Loucy (cell line): ENCODE results near the gene IGFBP4.

Experiments used
- H2AFZ ChIP-seq: fragments of 200-600 bp; sonication (generic); 2 replicates; pipeline ENCODE4 v1.6.0; 2016; ENCODE audit warnings: antibody characterized with exemption, mild to moderate bottlenecking, low read length, moderate library complexity
- H3F3A ChIP-seq: fragments of 200-600 bp; 2 replicates; pipeline ENCODE4 v1.6.0; 2016; ENCODE audit warnings: antibody characterized with exemption, low read depth, mild to moderate bottlenecking
- H3K27me3 ChIP-seq: fragments of 200-600 bp; sonication (generic); 2 replicates; pipeline ENCODE4 v1.6.1; 2014; ENCODE audit warnings: low read length, mild to moderate bottlenecking; ENCODE audit not compliant: insufficient read depth, poor library complexity, severe bottlenecking
- H3K36me3 ChIP-seq: fragments of 200-600 bp; sonication (generic); 2 replicates; pipeline ENCODE4 v1.6.1; 2016; ENCODE audit warnings: low read length; ENCODE audit not compliant: insufficient read depth
- H3K4me1 ChIP-seq: fragments of 200-600 bp; sonication (generic); 2 replicates; pipeline ENCODE4 v1.5.1; 2014; ENCODE audit warnings: low read length, mild to moderate bottlenecking; ENCODE audit not compliant: insufficient read depth, poor library complexity, severe bottlenecking
- H3K4me2 ChIP-seq: fragments of 200-600 bp; sonication (generic); 2 replicates; pipeline ENCODE4 v1.6.0; 2014; ENCODE audit warnings: antibody characterized with exemption, low read length, low read depth, mild to moderate bottlenecking; ENCODE audit not compliant: poor library complexity, severe bottlenecking
- H3K4me3 ChIP-seq: fragments of 200-600 bp; sonication (generic); 2 replicates; pipeline ENCODE4 v1.5.1; 2014; ENCODE audit warnings: low read length, mild to moderate bottlenecking, mixed read lengths; ENCODE audit not compliant: poor library complexity, severe bottlenecking
- H3K79me2 ChIP-seq: fragments of 200-600 bp; sonication (generic); 2 replicates; pipeline ENCODE4 v1.6.1; 2014; ENCODE audit warnings: low read length; ENCODE audit not compliant: insufficient read depth
- H3K9ac ChIP-seq: fragments of 200-600 bp; sonication (generic); 2 replicates; pipeline ENCODE4 v1.6.0; 2014; ENCODE audit warnings: mild to moderate bottlenecking, low read depth, low read length, moderate library complexity; ENCODE audit not compliant: poor library complexity, severe bottlenecking
- H3K9me2 ChIP-seq: fragments of 200-600 bp; sonication (generic); replicated peaks from 2 replicates; pipeline ENCODE4 v1.6.1; 2016; ENCODE audit warnings: low read depth, low read length, mixed read lengths
- H3K9me3 ChIP-seq: fragments of 200-600 bp; sonication (generic); 2 replicates; pipeline ENCODE4 v1.6.1; 2014; ENCODE audit warnings: mild to moderate bottlenecking, antibody characterized with exemption, low read length, low read depth; ENCODE audit not compliant: insufficient read depth
- H4K20me1 ChIP-seq: fragments of 200-600 bp; sonication (generic); 2 replicates; pipeline ENCODE4 v1.6.0; 2014; ENCODE audit warnings: antibody characterized with exemption, low read length, mild to moderate bottlenecking; ENCODE audit not compliant: insufficient read depth, poor library complexity, severe bottlenecking
- EZH2phosphoT487 ChIP-seq: fragments of 200-600 bp; IDR thresholded peaks from 2 replicates; pipeline ENCODE4 v1.6.1; 2018; ENCODE audit warnings: antibody characterized with exemption, mild to moderate bottlenecking, moderate library complexity, borderline replicate concordance
- TF ChIP-seq, protein P1 (sequence below): fragments of 200-600 bp; sonication (generic); conservative IDR thresholded peaks from 2 replicates; pipeline ENCODE4 v1.5.1; 2014; ENCODE audit warnings: mild to moderate bottlenecking, antibody characterized with exemption, low read length

Gene IGFBP4

DNA sequence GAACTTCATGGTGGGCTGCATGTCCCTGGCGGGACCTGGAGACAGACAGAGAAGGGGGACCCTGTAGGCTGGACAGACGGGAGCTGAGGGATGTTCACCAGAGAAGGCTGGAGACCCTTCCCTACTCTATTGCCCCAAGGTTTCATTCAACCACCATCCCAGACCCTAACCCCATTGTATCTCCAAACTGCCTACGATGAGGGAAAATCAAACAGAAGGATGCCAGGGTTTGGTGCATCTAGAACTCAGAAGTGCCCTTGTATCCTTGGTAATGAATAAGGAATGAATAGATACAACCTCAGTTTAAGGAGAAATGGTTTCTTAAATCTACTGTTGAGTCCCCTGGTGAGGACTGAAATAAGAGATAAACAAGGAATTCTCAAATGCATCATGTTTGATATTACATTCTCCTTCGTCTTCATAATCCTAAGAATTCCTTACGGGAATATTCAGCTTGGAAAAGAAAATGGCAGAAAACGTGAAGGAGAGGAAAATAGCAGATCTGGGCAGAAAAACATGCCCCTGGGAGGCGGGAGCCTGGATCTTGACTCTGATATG lies 41.8 kb downstream of the IGFBP4 start:
- no peak overlapping the region for H3K9ac ChIP-seq
- no peak overlapping the region for H3K4me2 ChIP-seq
- H2AFZ ChIP-seq: no peak overlapping the region
- H3K4me3 ChIP-seq: no peak overlapping the region
- no peaks in the 10 kb centered on the region for H3F3A ChIP-seq
- H3K4me1 ChIP-seq: peaks cover 16% of the 10 kb centered on the region
- no peaks in the 10 kb centered on the region for H3K9me3 ChIP-seq
- H3K27me3 ChIP-seq: no peaks in the 10 kb centered on the region
- no peaks in the 10 kb centered on the region for H3K36me3 ChIP-seq
- no peak for TF ChIP-seq EZH2phosphoT487
- TF ChIP-seq, protein P1, sequence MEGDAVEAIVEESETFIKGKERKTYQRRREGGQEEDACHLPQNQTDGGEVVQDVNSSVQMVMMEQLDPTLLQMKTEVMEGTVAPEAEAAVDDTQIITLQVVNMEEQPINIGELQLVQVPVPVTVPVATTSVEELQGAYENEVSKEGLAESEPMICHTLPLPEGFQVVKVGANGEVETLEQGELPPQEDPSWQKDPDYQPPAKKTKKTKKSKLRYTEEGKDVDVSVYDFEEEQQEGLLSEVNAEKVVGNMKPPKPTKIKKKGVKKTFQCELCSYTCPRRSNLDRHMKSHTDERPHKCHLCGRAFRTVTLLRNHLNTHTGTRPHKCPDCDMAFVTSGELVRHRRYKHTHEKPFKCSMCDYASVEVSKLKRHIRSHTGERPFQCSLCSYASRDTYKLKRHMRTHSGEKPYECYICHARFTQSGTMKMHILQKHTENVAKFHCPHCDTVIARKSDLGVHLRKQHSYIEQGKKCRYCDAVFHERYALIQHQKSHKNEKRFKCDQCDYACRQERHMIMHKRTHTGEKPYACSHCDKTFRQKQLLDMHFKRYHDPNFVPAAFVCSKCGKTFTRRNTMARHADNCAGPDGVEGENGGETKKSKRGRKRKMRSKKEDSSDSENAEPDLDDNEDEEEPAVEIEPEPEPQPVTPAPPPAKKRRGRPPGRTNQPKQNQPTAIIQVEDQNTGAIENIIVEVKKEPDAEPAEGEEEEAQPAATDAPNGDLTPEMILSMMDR: no peak
- no peaks in the 10 kb centered on the region for H3K79me2 ChIP-seq
- no peaks in the 10 kb centered on the region for H3K9me2 ChIP-seq
- H4K20me1 ChIP-seq: no peaks in the 10 kb centered on the region

DNA sequence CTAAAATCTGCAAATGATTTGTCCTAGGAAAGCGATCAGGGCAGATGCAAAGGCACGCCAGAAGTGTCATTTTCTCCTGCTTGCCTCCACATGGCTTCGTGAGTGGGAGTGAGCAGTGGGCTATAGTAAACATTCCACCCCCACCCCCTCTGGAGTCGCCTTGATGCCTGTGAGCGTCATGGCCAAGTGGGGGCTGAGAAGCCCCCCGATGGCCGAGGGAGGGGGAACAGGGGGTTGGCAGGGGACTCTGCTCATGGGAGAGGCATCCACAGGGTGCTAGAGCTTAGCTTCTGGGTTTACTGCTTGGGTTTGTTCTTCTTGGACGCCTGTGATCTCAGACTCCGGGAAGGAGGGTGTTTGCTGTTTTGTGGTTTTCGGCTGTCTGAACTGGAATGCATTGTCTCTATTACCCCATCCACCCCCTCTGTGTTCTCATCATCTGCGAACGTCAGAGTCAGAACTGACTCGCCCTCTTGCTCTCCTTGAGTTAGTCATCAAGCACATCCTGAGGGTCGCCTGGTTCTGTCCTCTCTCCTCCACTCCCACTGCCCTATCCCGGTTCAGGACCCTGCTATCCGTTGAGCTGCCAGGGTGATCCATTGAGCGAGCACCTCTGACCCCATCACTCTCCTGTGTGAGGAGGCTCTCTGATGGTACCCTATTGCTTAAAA lies 42.7 kb downstream of the IGFBP4 start:
- Histone ChIP-seq H3K4me2 (no peak overlapping the region), H3K4me1 (peaks cover 16% of the 10 kb centered on the region), H3K4me3 (no peak overlapping the region), H3K9ac (no peak overlapping the region), H2AFZ (no peak overlapping the region), H3K79me2 (no peaks in the 10 kb centered on the region), H3K9me3 (no peaks in the 10 kb centered on the region), H3K36me3 (no peaks in the 10 kb centered on the region), H4K20me1 (no peaks in the 10 kb centered on the region), H3F3A (no peaks in the 10 kb centered on the region), H3K9me2 (no peaks in the 10 kb centered on the region), H3K27me3 (no peaks in the 10 kb centered on the region)
- TF ChIP-seq, protein P1: no peak
- no peak for TF ChIP-seq EZH2phosphoT487

DNA sequence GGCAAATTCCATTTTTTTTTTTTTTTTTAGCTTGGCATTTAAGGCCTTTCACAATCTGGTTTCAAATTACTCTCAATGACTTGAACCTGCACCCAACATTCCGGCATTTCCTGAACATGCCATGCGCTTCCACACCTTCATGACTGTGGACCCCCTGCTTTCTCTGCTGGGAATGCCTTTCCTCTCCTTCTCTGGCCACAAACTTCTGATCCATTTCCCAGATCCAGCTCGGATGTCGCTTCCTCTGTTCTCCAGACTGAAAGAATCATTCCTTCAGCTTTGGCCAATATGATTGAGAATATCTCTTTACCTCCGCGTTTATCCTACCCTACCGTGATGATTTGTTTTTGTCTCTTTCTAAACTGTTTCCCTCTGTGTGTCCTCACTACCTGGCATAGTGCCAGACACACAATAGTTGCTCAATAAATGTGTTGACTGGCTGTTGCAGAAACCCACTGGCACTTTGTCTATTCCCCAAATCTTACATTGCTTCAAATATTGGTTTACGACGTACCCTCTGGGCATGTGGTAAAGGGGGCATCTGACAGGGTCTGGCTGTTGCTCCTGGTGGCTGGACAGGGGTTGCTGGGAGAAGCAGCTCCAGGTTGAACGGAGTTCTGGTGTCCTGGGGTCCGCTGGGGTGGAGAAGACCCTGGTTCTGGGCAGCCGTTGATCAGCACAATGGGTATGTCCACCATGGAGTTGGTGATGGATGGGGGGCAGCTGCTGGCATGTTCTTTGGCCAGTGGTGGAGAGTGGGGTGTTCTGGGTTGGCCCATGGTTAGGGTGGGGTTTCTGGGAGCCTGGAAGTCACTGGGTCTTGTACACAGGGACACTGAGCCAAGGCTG lies 43.5 kb downstream of the IGFBP4 start:
- H3K79me2 ChIP-seq: no peaks in the 10 kb centered on the region
- H3K9ac ChIP-seq: no peak overlapping the region
- H3K4me3 ChIP-seq: no peak overlapping the region
- H3K9me2 ChIP-seq: no peaks in the 10 kb centered on the region
- no peaks in the 10 kb centered on the region for H4K20me1 ChIP-seq
- no peak overlapping the region for H2AFZ ChIP-seq
- peaks cover 19% of the 10 kb centered on the region for H3K4me1 ChIP-seq
- no peak overlapping the region for H3K4me2 ChIP-seq
- H3K9me3 ChIP-seq: no peaks in the 10 kb centered on the region
- no peaks in the 10 kb centered on the region for H3K36me3 ChIP-seq
- H3F3A ChIP-seq: no peaks in the 10 kb centered on the region
- TF ChIP-seq, protein P1: no peak
- TF ChIP-seq EZH2phosphoT487: no peak
- H3K27me3 ChIP-seq: no peaks in the 10 kb centered on the region
